Measurements from ENCODE around the gene NFE2L3.
A peak's percentile ranks its signal among the peaks of the same experiment; 100 is the strongest.

NFE2L3 gene

DNA sequence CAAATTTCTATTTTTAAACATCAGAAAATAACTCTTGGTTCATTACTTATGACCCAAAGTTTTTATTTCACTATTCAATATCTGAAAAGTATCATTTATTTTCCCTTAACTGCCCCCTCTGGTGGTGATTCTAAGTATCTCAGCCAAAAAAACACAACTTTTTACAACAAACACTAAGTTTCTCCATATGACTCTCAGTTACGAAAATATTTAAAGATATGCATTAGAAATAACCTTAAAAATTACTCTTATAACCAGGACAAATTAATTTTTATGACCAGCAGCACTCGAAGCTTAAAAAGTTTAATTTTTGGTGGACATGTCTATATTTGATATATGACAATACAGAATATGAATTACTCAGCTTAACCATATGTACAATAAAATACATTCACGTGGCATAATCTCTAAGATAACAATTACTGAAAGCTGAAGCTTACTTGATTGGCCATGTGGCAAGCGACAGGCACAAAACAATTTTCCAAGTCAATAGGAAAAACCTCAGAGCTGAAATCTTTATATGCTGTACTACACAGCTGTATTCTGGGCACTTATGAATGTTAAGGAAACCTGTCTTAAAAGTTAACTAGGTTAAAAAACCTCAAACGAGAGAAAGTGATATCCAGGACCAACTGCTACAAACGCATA, 46.3 kb downstream of the NFE2L3 start:
- peak overlapping the region; percentile 100 for H3K27ac Mint-ChIP-seq
- H3K4me3 Mint-ChIP-seq: peak overlapping the region; percentile 100
- peaks cover 14% of the 10 kb centered on the region for H3K27me3 Mint-ChIP-seq (ENCODE audit: low read depth, poor library complexity)
- H3K9me3 Mint-ChIP-seq: peaks cover 3% of the 10 kb centered on the region
- TF ChIP-seq, protein P1, sequence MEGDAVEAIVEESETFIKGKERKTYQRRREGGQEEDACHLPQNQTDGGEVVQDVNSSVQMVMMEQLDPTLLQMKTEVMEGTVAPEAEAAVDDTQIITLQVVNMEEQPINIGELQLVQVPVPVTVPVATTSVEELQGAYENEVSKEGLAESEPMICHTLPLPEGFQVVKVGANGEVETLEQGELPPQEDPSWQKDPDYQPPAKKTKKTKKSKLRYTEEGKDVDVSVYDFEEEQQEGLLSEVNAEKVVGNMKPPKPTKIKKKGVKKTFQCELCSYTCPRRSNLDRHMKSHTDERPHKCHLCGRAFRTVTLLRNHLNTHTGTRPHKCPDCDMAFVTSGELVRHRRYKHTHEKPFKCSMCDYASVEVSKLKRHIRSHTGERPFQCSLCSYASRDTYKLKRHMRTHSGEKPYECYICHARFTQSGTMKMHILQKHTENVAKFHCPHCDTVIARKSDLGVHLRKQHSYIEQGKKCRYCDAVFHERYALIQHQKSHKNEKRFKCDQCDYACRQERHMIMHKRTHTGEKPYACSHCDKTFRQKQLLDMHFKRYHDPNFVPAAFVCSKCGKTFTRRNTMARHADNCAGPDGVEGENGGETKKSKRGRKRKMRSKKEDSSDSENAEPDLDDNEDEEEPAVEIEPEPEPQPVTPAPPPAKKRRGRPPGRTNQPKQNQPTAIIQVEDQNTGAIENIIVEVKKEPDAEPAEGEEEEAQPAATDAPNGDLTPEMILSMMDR (IDR thresholded peaks at IDR 0.05): peak; percentile 84
- no peak for DNase-seq
- peaks cover 70% of the 10 kb centered on the region for H3K36me3 Mint-ChIP-seq (ENCODE audit: low read depth)
- peaks cover 46% of the 10 kb centered on the region for H3K4me1 Mint-ChIP-seq

DNA sequence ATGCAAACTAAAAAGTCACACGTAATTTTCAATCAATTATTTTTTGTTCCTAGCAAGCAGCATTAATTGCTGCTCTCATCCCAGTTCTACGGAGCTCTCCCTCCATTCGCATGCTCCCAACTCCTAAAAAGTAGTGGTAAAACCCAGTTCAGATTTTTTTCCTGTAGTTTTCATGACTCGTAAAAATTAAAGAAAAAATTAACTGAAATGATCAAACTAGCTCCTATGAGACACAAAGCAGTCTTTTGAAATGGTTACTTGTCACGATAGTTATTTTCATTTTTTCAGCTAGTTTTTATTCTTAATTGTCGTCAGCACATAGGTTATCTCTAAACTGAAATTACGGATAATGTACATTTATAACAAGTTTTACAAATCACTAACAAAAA, 46.8 kb downstream of the NFE2L3 start:
- TF ChIP-seq, protein P1 (IDR thresholded peaks at IDR 0.05): no peak
- Mint-ChIP-seq H3K4me3 (peak overlapping the region; percentile 100), H3K27me3 (ENCODE audit: low read depth, poor library complexity) (peaks cover 14% of the 10 kb centered on the region), H3K4me1 (peaks cover 43% of the 10 kb centered on the region), H3K9me3 (peaks cover 3% of the 10 kb centered on the region), H3K36me3 (ENCODE audit: low read depth) (peaks cover 67% of the 10 kb centered on the region), H3K27ac (peak overlapping the region; percentile 100)
- DNase-seq: no peak

DNA sequence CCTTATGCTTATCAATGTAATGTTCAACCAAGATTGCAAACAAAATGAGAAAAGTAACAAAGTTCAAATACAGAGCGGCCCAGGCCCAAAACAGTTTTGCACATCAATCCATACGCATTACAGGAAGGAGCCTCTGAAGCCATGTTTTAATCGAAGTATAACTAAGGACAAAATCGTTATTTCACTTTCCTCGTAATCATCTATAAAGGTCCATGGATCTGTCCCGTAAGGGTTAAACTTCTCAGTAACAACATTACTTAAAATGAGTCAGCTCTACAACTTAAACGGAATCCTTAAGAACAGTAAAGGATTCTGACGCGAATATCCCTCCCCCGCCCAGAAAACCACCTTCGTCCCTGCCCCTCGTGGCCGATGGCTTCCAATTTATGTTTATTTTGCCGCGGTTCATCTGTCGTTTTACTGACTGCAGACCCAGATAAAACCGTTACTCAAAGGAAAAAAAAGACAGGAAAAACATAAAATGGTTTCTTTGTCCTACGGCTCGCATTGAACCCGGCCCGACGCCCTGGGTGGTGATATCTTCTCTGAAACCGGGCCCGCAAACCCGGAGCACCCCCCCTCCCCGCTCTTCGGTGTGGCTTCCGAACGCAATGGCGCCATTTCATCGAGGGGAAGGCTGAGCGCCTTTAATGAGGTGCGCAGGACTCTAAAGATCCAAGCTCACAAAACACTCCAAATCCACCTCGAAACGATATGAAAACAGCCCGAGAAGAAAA, 47.5 kb downstream of the NFE2L3 start:
- TF ChIP-seq, protein P1 (IDR thresholded peaks at IDR 0.05): no peak
- peak overlapping the region; percentile 100 for H3K4me3 Mint-ChIP-seq
- peaks cover 67% of the 10 kb centered on the region for H3K36me3 Mint-ChIP-seq (ENCODE audit: low read depth)
- H3K27ac Mint-ChIP-seq: peak overlapping the region; percentile 100
- peak; percentile 52 for DNase-seq
- H3K27me3 Mint-ChIP-seq (ENCODE audit: low read depth, poor library complexity): peaks cover 12% of the 10 kb centered on the region
- H3K9me3 Mint-ChIP-seq: peaks cover 3% of the 10 kb centered on the region
- peaks cover 43% of the 10 kb centered on the region for H3K4me1 Mint-ChIP-seq

DNA sequence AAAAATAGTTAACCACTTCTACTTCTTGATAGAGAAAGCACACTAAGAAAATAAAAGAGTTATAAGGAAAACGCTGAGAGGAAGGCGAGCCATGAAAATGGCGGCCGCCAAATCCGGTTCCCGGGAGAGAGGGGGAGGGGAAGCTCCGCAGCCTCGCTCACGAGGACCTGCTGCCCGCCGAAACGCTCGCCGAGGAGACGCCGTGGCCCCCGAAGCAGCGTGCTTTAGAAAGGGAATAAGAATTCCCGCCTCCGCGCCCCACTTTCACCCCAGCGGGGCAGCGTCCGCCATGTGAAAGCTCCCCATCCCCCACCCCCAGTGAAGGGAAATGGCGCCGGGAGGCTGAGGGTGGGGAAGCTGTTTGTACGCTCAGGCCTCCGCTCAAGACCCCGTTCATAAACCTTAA, 48.0 kb downstream of the NFE2L3 start:
- H3K27me3 Mint-ChIP-seq (ENCODE audit: low read depth, poor library complexity): peaks cover 9% of the 10 kb centered on the region
- H3K9me3 Mint-ChIP-seq: peaks cover 3% of the 10 kb centered on the region
- peak overlapping the region; percentile 100 for H3K4me3 Mint-ChIP-seq
- peaks cover 66% of the 10 kb centered on the region for H3K36me3 Mint-ChIP-seq (ENCODE audit: low read depth)
- H3K27ac Mint-ChIP-seq: peak overlapping the region; percentile 100
- peak; percentile 73 for DNase-seq
- TF ChIP-seq, protein P1 (IDR thresholded peaks at IDR 0.05): no peak
- H3K4me1 Mint-ChIP-seq: peaks cover 45% of the 10 kb centered on the region

DNA sequence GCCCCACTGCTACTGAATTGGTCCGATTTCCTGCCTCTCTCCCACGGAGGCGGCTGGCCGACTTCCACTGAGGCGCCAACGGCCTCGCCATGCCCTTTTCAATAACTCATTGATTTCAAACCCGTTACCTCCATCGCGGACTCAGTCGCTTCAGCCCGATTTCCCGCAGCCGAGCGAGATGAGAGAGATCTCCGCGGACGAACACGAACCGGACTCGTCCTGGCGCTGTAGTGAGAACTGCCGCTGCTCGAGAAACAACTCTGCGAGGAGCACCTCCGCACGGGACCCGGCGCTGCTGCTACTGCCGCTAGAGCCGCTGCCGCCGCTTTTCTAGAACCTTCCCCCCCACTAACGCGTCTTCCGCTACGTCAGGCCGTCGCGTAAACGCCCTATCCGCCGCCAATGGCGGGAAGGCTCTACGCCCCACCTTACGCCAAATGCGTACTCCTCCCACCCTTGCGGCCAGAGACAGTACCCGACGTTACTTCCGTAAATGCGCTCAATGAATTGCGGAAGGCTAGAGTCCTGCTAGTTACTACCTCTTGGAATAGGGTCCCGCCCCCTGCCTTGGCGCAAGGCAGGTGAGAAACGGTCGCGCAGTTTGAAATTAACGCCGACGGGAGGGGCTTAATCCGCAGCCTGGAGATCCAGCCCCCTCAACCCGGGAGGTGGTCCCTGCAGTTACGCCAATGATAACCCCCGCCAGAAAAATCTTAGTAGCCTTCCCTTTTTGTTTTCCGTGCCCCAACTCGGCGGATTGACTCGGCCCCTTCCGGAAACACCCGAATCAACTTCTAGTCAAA, 48.6 kb downstream of the NFE2L3 start, which contains the start of gene HNRNPA2B1:
Gene HNRNPA2B1, minus strand, starts transcription at position 303 of the 803 bp plus-strand sequence. Its CDS starts 169 bp downstream, at position 134.
- peaks cover 66% of the 10 kb centered on the region for H3K36me3 Mint-ChIP-seq (ENCODE audit: low read depth)
- peaks cover 3% of the 10 kb centered on the region for H3K9me3 Mint-ChIP-seq
- peaks cover 45% of the 10 kb centered on the region for H3K4me1 Mint-ChIP-seq
- peaks cover 9% of the 10 kb centered on the region for H3K27me3 Mint-ChIP-seq (ENCODE audit: low read depth, poor library complexity)
- H3K27ac Mint-ChIP-seq: peak within 1 kb of the TSS; percentile 100
- H3K4me3 Mint-ChIP-seq: peak within 1 kb of the TSS; percentile 100
- DNase-seq: peak; percentile 94
- TF ChIP-seq, protein P1 (IDR thresholded peaks at IDR 0.05): no peak
